ENCODE data around the gene P4HB. TPM values are rescaled to one million over a fixed set of nuclear protein-coding genes. Genes with fewer than 3 reads are reported as not detected.

P4HB gene
- total RNA-seq, 4 donors from 2014 or later, result 497 to 717 (median 621) TPM

GRCh38 chr17:81833921-81834830 is 26.2 kb downstream of the P4HB start:
- in situ Hi-C loops (cut with MboI; ENCODE audit: low sequenced_read_pairs in 4 of 4), result no loop called here

GRCh38 chr17:81833160-81833920 is 27.0 kb downstream of the P4HB start, which contains the start of gene MCRIP1:
Gene MCRIP1 (minus strand): TSS chr17:81833291. CDS start chr17:81824506, 8,785 bp downstream.
- peak; percentile 27 to 38 for ATAC-seq
- H3K4me1 ChIP-seq, result peaks cover 31 to 36% of the 10 kb centered on the region in 2 donors

More at GRCh38 chr17:81833921-81834830, 26.2 kb downstream of the P4HB start:
- Histone ChIP-seq H3K36me3 (no peaks in the 10 kb centered on the region), H3K27me3 (no peaks in the 10 kb centered on the region), H3K9me3 (no peaks in the 10 kb centered on the region), H3K4me3 (peak overlapping the region; percentile 65 to 86 (median 73)), H3K4me1 (peaks cover 39 to 44% of the 10 kb centered on the region in 2 donors), H3K27ac (peak overlapping the region; percentile 98 to 99 (median 99))
- TF ChIP-seq CTCF (IDR thresholded peaks at IDR 0.05 in 4 of 5, conservative IDR thresholded peaks at IDR 0.05 in 1 of 5) (no peak), POLR2A (IDR thresholded peaks at IDR 0.05) (no peak)
- intact Hi-C loops (cut with DNase I; ENCODE audit: low total_unique reads), result loop anchor here (1.0 to 5.0 kb wide), 2 partner anchors 27 to 78 kb away; partner anchors contain the start of gene PCYT2
- DNase-seq, result peak in 1 of 2 donors; percentile 67
- no peak for ATAC-seq

GRCh38 chr17:81832608-81833159 is 27.7 kb downstream of the P4HB start:
- intact Hi-C loops (cut with DNase I; ENCODE audit: low total_unique reads) (loop anchor here (1.0 to 5.0 kb wide), 2 partner anchors 29 to 80 kb away; partner anchors contain the start of gene PCYT2), in situ Hi-C loops (cut with MboI; ENCODE audit: low sequenced_read_pairs in 4 of 4) (no loop called here)
- peak overlapping the region; percentile 90 to 100 (median 96) for H3K27ac ChIP-seq
- DNase-seq (no peak), ATAC-seq (peak in 1 of 2 donors; percentile 1)
- no peaks in the 10 kb centered on the region for H3K36me3 ChIP-seq
- TF ChIP-seq CTCF (IDR thresholded peaks at IDR 0.05 in 4 of 5, conservative IDR thresholded peaks at IDR 0.05 in 1 of 5) (no peak), POLR2A (IDR thresholded peaks at IDR 0.05) (peak in 1 of 2 donors; percentile 2)
- H3K4me1 ChIP-seq, result peaks cover 25 to 29% of the 10 kb centered on the region in 2 donors
- peak overlapping the region; percentile 53 to 95 (median 77) for H3K4me3 ChIP-seq
- H3K27me3 ChIP-seq, result no peaks in the 10 kb centered on the region
- no peaks in the 10 kb centered on the region for H3K9me3 ChIP-seq

More at GRCh38 chr17:81833160-81833920, 27.0 kb downstream of the P4HB start, which contains the start of gene MCRIP1:
- peak; percentile 91 to 93 for DNase-seq
- Histone ChIP-seq H3K27me3 (no peaks in the 10 kb centered on the region), H3K9me3 (no peaks in the 10 kb centered on the region), H3K27ac (peak within 1 kb of the TSS; percentile 99 to 100 (median 99)), H3K36me3 (no peaks in the 10 kb centered on the region), H3K4me3 (peak within 1 kb of the TSS; percentile 79 to 95 (median 84))
- intact Hi-C loops (cut with DNase I; ENCODE audit: low total_unique reads), result loop anchor here (1.0 to 5.0 kb wide), 2 partner anchors 28 to 79 kb away; partner anchors contain the start of gene PCYT2
- in situ Hi-C loops (cut with MboI; ENCODE audit: low sequenced_read_pairs in 4 of 4), result no loop called here
- peak; percentile 94 to 96 for TF ChIP-seq POLR2A (IDR thresholded peaks at IDR 0.05)
- TF ChIP-seq CTCF (IDR thresholded peaks at IDR 0.05 in 4 of 5, conservative IDR thresholded peaks at IDR 0.05 in 1 of 5), result peak in 1 of 5 experiments; percentile 7

GRCh38 chr17:81831957-81832607 is 28.3 kb downstream of the P4HB start:
- Histone ChIP-seq H3K4me1 (peaks cover 21 to 23% of the 10 kb centered on the region in 2 donors), H3K36me3 (no peaks in the 10 kb centered on the region), H3K4me3 (peak overlapping the region; percentile 53 to 95 (median 77)), H3K27ac (peak overlapping the region; percentile 90 to 100 (median 96)), H3K9me3 (no peaks in the 10 kb centered on the region), H3K27me3 (no peaks in the 10 kb centered on the region)
- intact Hi-C loops (cut with DNase I; ENCODE audit: low total_unique reads), result loop anchor here (5.0 kb wide), 1 partner anchor 80 kb away; the partner anchor contains the start of gene PCYT2
- peak; percentile 57 to 83 for DNase-seq
- no peak for TF ChIP-seq CTCF (IDR thresholded peaks at IDR 0.05 in 4 of 5, conservative IDR thresholded peaks at IDR 0.05 in 1 of 5)
- peak; percentile 44 to 62 for TF ChIP-seq POLR2A (IDR thresholded peaks at IDR 0.05)
- peak; percentile 38 to 44 for ATAC-seq
- in situ Hi-C loops (cut with MboI; ENCODE audit: low sequenced_read_pairs in 4 of 4), result no loop called here

All from gastrocnemius medialis (tissue), 4 donors.